Measurements from ENCODE around the gene POLR3A.

- TF ChIP-seq, protein P1, sequence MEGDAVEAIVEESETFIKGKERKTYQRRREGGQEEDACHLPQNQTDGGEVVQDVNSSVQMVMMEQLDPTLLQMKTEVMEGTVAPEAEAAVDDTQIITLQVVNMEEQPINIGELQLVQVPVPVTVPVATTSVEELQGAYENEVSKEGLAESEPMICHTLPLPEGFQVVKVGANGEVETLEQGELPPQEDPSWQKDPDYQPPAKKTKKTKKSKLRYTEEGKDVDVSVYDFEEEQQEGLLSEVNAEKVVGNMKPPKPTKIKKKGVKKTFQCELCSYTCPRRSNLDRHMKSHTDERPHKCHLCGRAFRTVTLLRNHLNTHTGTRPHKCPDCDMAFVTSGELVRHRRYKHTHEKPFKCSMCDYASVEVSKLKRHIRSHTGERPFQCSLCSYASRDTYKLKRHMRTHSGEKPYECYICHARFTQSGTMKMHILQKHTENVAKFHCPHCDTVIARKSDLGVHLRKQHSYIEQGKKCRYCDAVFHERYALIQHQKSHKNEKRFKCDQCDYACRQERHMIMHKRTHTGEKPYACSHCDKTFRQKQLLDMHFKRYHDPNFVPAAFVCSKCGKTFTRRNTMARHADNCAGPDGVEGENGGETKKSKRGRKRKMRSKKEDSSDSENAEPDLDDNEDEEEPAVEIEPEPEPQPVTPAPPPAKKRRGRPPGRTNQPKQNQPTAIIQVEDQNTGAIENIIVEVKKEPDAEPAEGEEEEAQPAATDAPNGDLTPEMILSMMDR (IDR thresholded peaks at IDR 0.05; ENCODE audit: insufficient read depth, low read depth, low read length), result no peak
- no peak for TF ChIP-seq EZH2 (IDR thresholded peaks at IDR 0.05; ENCODE audit: insufficient read depth, low read length)
These were observed 3.5 kb downstream of the POLR3A start for GRCh38 chr10:78025685-78026364.
